Esophagus muscularis mucosa (tissue), 4 donors: ENCODE measurements around the gene SIRPD.

Experiments used
- CTCF ChIP-seq, 3 experiments: fragments of 200-600 bp in 2 of 3; fragments of 450-650 bp in 1 of 3; sonication (generic) in 2 of 3; IDR thresholded peaks; one replicate each; pipeline ENCODE4 v1.5.1; 2017 to 2019; ENCODE audit warnings: antibody characterized with exemption in 3 of 3, mild to moderate bottlenecking in 2 of 3, moderate library complexity in 1 of 3
- EP300 ChIP-seq: sonication (generic); formaldehyde crosslinking; IDR thresholded peaks from one replicate; pipeline ENCODE4 v1.6.1; 2017; ENCODE audit warnings: antibody characterized with exemption
- POLR2AphosphoS5 ChIP-seq, 2 donors: sonication (generic); formaldehyde crosslinking; IDR thresholded peaks; one replicate each; pipeline ENCODE4 v1.6.1; 2017; ENCODE audit warnings: antibody characterized with exemption in 2 of 2

GRCh38 chr20:1587781-1588532, 30.5 kb upstream of the SIRPD start:
- TF ChIP-seq CTCF (IDR thresholded peaks at IDR 0.05), result no peak
- TF ChIP-seq EP300, result no peak
- TF ChIP-seq POLR2AphosphoS5 (IDR thresholded peaks at IDR 0.05), result no peak
